ENCODE results near the gene PHYHD1. TPM values are rescaled to one million over a fixed set of nuclear protein-coding genes. Genes with fewer than 3 reads are reported as not detected.

The PHYHD1 gene
- total RNA-seq, 1 donor from 2014 or later = 20.3 TPM

- no peaks in the 10 kb centered on the region for H3K27me3 ChIP-seq (ENCODE audit: low read depth)
- intact Hi-C loops (cut with micrococcal nuclease) = loop anchor here (5.0 kb wide), 1 partner anchor 66 kb away; no protein-coding TSS in a partner anchor
- H3K4me3 ChIP-seq = no peak overlapping the region
- TF ChIP-seq, protein P1, sequence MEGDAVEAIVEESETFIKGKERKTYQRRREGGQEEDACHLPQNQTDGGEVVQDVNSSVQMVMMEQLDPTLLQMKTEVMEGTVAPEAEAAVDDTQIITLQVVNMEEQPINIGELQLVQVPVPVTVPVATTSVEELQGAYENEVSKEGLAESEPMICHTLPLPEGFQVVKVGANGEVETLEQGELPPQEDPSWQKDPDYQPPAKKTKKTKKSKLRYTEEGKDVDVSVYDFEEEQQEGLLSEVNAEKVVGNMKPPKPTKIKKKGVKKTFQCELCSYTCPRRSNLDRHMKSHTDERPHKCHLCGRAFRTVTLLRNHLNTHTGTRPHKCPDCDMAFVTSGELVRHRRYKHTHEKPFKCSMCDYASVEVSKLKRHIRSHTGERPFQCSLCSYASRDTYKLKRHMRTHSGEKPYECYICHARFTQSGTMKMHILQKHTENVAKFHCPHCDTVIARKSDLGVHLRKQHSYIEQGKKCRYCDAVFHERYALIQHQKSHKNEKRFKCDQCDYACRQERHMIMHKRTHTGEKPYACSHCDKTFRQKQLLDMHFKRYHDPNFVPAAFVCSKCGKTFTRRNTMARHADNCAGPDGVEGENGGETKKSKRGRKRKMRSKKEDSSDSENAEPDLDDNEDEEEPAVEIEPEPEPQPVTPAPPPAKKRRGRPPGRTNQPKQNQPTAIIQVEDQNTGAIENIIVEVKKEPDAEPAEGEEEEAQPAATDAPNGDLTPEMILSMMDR (IDR thresholded peaks at IDR 0.05; ENCODE audit: borderline replicate concordance) = no peak
- H3K36me3 ChIP-seq = peaks cover 5% of the 10 kb centered on the region
- H3K4me1 ChIP-seq = peaks cover 3% of the 10 kb centered on the region
- no peak overlapping the region for H3K27ac ChIP-seq (replicated peaks)
- DNase-seq = no peak
- no peaks in the 10 kb centered on the region for H3K9me3 ChIP-seq (replicated peaks)
Measured at GRCh38 chr9:128928624-128929023, 7.8 kb downstream of the PHYHD1 start.

GRCh38 chr9:128929560-128929959 lies 8.8 kb downstream of the PHYHD1 start:
- no peaks in the 10 kb centered on the region for H3K9me3 ChIP-seq (replicated peaks)
- peaks cover 14% of the 10 kb centered on the region for H3K36me3 ChIP-seq
- H3K27ac ChIP-seq (replicated peaks) = no peak overlapping the region
- H3K27me3 ChIP-seq (ENCODE audit: low read depth) = no peaks in the 10 kb centered on the region
- no peak for DNase-seq
- intact Hi-C loops (cut with micrococcal nuclease) = loop anchor here (5.0 kb wide), 1 partner anchor 67 kb away; no protein-coding TSS in a partner anchor
- H3K4me3 ChIP-seq = no peak overlapping the region
- TF ChIP-seq, protein P1 (IDR thresholded peaks at IDR 0.05; ENCODE audit: borderline replicate concordance) = no peak
- peaks cover 3% of the 10 kb centered on the region for H3K4me1 ChIP-seq

DNA sequence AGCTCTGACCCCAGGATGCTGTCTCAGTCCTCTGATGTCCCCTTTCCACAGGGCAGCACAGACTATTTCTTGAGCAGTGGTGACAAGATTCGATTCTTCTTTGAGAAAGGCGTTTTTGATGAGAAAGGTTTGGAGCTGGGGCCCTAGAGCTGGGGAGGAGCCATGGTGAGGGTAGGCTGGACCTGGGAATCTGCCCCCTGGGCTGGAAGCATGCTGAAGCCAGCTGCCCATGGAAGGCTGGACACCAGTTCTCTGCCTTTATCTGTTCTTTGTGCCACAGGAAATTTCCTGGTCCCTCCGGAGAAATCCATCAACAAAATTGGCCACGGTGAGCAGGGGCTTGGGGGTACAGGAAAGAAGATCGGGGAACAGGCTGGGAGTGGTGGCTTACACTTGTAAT lies 12.9 kb downstream of the PHYHD1 start:
- Histone ChIP-seq H3K4me1 (no peaks in the 10 kb centered on the region), H3K27ac (replicated peaks) (no peak overlapping the region), H3K4me3 (no peak overlapping the region), H3K27me3 (ENCODE audit: low read depth) (no peaks in the 10 kb centered on the region), H3K36me3 (peaks cover 14% of the 10 kb centered on the region), H3K9me3 (replicated peaks) (no peaks in the 10 kb centered on the region)
- TF ChIP-seq, protein P1 (IDR thresholded peaks at IDR 0.05; ENCODE audit: borderline replicate concordance) = no peak
- DNase-seq = peak; percentile 2
- intact Hi-C loops (cut with micrococcal nuclease) = no loop called here

- Histone ChIP-seq H3K36me3 (peaks cover 14% of the 10 kb centered on the region), H3K4me1 (peaks cover 14% of the 10 kb centered on the region), H3K27me3 (ENCODE audit: low read depth) (no peaks in the 10 kb centered on the region), H3K4me3 (no peak overlapping the region), H3K27ac (replicated peaks) (no peak overlapping the region), H3K9me3 (replicated peaks) (no peaks in the 10 kb centered on the region)
- DNase-seq = no peak
- TF ChIP-seq, protein P1 (IDR thresholded peaks at IDR 0.05; ENCODE audit: borderline replicate concordance) = no peak
- intact Hi-C loops (cut with micrococcal nuclease) = no loop called here
Measured at GRCh38 chr9:128936171-128936865, 15.5 kb downstream of the PHYHD1 start.

DNA sequence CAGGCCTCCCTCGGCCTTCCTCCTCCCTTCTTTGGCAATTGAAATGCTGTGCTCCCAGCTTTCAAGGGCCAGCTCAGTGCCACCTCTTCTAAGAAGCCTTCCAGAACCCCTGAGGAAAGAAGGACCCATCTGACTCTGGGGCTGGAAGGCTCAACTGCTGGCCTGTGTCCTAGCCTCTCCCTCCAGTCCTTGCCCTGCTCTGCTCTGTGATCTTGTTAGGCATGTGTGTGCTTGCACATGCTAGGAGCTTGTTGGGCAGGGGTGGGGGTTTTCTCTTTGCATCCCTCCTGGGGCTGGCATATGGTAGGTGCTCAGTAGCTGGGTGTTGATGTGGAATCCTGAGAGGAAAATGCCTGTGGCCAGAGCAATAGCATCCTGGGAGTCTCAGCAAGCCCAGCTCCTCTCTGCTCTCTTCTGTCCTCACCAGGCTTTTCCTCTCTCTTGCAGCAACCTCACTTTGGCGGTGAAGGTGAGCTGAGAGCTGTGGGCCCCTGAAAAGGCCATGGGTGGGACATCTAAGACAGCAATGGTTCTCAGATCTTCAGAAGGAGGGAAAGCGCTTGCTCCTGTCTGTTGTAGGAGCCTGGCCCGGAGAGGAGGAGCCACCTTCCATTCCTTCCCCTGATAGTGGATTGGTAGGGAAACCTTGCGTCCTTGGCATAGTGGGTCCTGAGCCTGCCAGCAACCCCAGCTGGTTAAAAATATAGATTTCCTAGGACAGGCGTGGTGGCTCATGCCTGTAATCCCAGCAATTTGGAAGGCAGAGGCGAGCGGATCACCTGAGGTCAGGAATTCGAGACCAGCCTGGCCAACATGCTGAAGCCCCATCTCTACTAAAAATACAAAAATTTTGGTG lies 16.8 kb downstream of the PHYHD1 start:
- intact Hi-C loops (cut with micrococcal nuclease) = no loop called here
- Histone ChIP-seq H3K36me3 (peaks cover 19% of the 10 kb centered on the region), H3K4me3 (no peak overlapping the region)

More for the DNA sequence above, 16.8 kb downstream of the PHYHD1 start:
- TF ChIP-seq, protein P1 (IDR thresholded peaks at IDR 0.05; ENCODE audit: borderline replicate concordance) = no peak
- no peak for DNase-seq
- no peak overlapping the region for H3K27ac ChIP-seq (replicated peaks)
- H3K9me3 ChIP-seq (replicated peaks) = no peaks in the 10 kb centered on the region
- H3K4me1 ChIP-seq = peaks cover 26% of the 10 kb centered on the region
- no peaks in the 10 kb centered on the region for H3K27me3 ChIP-seq (ENCODE audit: low read depth)

All from left ventricle myocardium inferior (tissue), 1 donor.